Breast epithelium (tissue), 3 donors: ENCODE results near the gene CCDC146.
"Not testable (repeated sequence)": the region's sequence is repeated elsewhere in the genome, so short reads cannot be mapped to it uniquely, and the experiment has no call there.

ENCODE experiments used
- CTCF ChIP-seq, 3 donors: fragments of 450-650 bp; IDR thresholded peaks; one replicate each; pipeline ENCODE4 v1.5.1; 2016 to 2017; ENCODE audit warnings: antibody characterized with exemption in 3 of 3, mild to moderate bottlenecking in 3 of 3, moderate library complexity in 3 of 3
- POLR2A ChIP-seq: fragments of 450-650 bp; IDR thresholded peaks from one replicate; pipeline ENCODE4 v1.6.1; 2016; ENCODE audit warnings: antibody characterized with exemption, mild to moderate bottlenecking, moderate library complexity
- POLR2AphosphoS5 ChIP-seq, 3 donors: sonication (generic); formaldehyde crosslinking; IDR thresholded peaks; one replicate each; pipeline ENCODE4 v1.6.1; 2017; ENCODE audit warnings: antibody characterized with exemption in 3 of 3

GRCh38 chr7:77174418-77174817 lies 52.0 kb downstream of the CCDC146 start:
- TF ChIP-seq CTCF (IDR thresholded peaks at IDR 0.05); POLR2A; POLR2AphosphoS5 (IDR thresholded peaks at IDR 0.05): not testable (repeated sequence)
